Right kidney (tissue), 9 donors: ENCODE data around the gene CCDC182.

Experiments used
- DNase-seq: peaks from one replicate; pipeline ENCODE4 v3.0.0-alpha.2; 2016
- long read RNA-seq, 8 donors: transcript quantifications; one replicate each; lab custom pipeline, GENCODE V29; 2026

Gene CCDC182
- long read RNA-seq, donor 1 = 0 reads
- long read RNA-seq, donor 2 = 0 reads
- long read RNA-seq, donor 3 = 0 reads
- long read RNA-seq, donor 4 = 0 reads
- long read RNA-seq, donor 5 = 0 reads
- long read RNA-seq, donor 6 = 0 reads
- long read RNA-seq, donor 7 = 0 reads
- long read RNA-seq, donor 8 = 0 reads

DNA sequence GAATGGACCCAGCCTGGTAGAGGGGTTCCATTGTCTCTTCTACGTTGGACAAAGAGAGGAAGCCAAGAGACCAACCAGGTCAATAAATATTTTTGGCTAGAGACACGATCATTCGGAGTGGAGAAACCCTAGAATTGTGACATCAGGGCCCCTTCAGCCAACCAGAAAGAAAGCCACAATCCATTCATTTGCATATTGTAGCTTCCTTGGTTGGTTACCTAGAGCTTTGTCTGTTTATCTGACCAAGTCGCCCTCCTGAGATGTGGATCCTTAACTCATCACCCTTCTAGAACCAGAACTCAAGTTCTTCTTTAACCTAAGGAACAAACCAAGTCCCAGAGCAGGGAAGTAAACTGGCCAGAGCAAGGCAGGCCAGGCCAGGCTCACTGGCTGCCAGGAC lies at the start of gene CCDC182:
TSS of gene CCDC182 (minus strand) at position 58 of the 400 bp plus-strand sequence. CDS start at position 31, 27 bp downstream.
- no peak for DNase-seq

DNA sequence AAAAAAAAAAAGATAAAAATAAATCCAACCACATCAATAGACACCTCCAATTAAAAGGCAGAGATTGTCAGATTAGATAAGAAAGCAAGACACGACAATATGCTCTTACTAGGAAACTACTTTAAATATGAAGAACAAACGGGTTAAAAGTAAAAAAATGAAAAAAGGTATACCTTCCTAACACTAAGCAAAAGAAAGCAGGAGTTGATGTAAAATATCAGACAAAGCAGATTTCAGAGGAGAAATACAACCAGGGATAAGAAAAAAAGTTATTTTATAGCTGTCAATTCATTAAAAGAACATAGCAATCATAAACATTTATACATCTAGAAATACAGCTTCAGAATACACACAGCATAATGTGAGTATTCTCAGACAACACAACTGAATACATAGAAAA lies 49.7 kb upstream of the CCDC182 start:
- DNase-seq = no peak

DNA sequence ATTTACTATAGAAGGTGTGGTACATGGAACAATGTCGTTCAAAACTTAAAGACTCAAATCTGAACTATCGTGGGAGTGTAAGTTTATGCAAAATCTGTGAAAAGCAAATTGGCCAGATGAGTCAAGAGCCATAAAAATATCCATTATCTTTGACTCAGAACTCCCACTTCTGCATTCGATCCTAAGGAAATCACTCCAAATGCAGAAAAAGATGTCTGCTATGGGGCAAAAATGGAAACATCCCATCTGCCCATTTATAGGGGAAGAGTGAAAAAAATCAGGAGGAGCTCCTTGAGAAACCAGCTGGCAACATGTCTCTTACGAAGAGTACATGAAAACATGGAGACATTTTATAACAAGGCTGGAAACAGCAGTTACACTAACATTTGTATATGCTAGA lies 43.6 kb upstream of the CCDC182 start:
- no peak for DNase-seq

DNA sequence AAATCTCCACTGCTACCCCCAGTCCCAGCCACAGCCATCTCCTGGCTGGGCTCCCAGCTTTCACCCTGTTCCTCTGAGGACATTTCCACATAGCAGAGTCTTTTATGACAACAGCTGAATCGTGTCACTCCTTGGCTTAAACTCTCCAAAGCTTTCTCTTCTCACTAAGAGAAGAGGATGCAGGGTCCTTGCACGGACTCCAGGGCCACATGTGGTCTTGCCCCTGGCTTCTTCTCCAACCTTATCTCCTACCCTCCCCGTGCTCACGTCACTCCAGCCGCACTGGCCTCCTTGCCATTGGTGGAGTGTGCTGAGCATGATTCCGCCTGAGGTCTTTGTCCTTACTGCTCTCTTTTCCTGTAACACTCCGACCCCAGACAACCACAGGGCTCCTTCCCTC lies 39.9 kb upstream of the CCDC182 start:
- DNase-seq = peak; percentile 51

DNA sequence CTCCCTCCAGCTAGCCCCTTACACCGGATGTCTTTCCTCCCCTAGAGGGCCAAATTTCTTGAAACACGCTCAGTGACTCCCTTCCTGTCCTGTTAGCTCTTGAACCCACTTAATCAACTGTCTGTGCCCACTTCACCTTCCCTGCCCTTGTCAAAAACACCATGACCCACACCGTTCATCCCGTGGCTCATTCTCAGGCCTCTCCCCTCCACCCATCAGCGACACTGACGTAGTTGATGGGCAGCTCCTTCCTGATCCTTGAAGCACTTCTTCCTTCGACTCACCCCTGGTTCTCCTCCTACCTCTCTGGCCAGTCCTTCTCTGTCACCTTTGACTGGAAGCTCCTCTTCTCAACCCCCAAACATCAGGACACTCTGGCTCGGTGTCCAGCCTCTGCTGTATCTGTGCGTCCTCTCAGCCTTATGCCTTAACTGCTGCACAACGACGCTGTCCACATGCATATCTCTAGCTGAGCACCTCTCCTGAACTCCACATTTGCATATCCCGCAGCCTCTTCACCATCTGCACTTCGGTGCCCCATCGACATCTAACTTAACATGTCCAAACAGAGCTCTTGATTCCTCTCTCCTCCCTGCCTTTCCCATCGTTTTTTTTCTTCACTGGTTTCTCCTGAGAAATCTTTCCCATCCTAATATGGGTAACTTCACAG lies 39.3 kb upstream of the CCDC182 start:
- no peak for DNase-seq

DNA sequence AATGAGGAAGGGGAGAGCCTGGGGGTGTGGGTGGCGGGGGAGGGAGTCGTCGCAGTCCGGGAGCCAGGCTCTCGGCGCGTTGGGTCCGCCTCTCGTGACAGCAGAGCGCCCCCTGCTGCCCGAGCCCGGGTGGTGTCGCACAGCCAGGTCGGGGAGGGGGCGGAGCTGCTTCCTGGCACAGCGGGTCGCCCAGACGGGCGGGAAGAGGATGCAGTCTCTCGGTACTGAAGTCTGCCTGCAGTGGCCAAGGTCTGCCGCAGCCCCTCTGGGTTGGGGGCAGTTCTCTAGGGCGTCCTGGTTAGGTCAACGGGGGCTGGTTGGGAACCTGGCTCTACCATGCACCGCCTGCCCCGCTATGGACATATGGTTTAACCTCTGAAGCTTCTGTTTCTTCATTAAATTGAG lies 38.2 kb upstream of the CCDC182 start:
- DNase-seq = peak; percentile 78

DNA sequence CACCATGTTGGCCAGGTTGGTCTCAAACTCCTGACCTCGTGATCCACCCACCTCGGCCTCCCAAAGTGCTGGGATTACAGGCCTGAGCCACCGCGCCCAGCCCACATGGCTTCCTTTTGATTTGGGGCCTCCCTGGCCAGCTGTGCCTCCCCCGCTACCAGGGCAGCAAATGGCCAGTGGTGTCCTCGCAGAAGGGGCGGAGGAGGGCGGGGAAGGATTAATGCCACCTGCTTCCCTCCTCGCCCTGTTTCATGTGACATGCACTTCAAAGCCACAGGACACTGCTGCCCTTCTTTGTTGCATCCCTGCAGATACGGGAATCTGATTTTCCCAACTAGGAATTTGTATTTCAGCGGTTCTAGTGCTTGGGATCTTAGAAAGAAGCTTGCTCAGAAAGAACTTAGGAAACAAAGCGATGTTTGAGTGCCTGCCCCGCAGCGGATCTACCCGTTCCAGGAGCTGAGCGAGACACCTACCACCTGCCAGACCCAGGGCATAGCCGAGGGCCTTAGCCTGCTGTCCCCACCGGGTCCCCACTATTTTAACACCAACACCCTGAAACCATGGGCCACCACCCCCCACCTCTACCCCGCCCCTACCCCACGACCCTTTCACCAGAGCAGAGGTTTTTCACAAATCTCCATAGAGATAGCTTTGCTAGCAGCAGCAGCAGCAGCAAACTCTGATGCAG lies 37.7 kb upstream of the CCDC182 start:
- DNase-seq = peak; percentile 45

DNA sequence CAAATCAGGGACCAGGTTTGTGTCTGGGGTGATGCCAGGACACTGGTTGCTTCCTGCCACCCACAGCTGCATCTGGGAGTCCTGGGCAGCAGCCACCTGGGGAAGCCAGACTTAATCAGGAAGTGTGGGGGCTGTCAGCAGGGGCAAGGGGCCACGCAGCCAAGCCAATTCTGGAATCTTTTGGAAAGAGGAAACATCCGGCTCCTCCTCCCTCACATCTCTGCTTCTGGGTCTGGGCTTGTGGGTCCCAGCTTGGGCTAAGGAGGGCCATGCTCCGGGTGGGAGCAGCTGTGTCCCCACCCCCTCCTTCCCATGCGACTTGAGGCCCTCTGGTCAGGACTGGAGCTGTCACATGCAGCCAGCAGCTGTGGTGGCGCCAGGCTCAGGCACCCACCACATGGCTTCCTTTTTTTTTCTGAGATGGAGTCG lies 37.0 kb upstream of the CCDC182 start:
- DNase-seq = peak; percentile 21

DNA sequence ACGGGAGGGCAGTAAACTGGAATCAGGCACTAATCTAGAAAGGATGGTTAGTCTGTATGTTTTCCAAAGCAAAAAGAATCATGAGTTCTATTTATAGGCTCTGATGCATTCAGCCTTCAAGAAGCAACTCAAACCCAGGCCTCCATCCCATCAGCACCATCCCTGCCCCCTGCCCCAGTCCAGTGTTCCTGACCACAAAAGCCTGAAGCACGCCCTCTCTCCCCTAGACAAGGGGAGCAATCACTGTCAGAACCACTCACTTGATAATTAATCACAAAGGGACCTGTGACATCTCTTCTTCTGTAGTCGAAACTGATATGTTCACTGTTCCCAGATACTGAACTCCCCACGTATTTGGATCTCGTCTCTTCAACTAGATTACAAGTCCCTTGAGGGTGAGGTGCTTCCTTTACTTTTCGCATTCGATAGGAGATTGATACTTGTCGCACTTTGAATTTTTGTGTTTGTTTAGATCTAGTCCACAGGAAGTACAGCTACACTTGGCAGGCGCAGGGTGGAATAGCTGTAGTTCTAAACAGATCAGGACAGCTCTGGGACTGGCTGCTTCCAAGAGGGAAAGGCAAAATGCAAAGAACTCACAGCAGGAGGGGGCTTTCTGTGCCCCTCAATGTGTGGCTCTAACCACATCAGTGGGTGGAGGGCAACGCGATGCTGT lies 36.4 kb upstream of the CCDC182 start:
- no peak for DNase-seq

DNA sequence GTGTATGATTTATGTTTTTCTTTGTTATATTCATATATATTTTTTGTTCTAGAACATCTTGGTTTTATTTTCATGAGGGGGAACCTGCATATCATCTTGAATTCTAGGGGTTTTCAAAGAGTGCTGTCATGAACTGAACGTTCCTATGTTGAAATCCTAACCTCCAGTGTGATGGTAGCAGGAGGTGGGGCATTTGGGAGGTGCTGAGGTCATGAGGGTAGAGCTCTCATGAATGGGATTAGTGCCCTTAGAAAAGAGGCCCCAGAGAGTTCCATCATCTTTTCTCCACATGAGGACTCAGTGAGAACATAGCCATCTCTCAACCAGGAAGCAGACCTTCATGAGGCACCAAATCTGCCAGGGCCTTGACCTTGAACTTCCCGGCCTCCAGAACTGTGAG lies 34.6 kb upstream of the CCDC182 start:
- no peak for DNase-seq

DNA sequence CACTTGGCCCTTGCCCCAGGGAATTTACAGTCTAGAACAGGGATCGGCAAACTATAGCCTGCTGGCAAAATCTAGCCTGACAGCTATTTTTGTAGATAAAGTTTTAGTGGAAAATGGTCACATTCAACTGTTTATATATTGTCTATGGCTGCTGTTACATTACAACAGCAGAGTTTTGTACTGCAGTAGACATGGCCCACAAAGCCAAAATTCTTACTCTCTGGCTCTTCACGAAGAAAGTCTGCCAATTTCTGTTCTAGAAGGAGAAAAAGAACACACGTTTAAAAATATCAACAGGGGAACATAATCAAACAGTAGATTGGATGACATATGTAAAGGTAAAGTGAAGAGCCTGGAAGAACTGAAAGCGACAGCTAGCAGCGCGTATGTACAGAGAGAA lies 33.2 kb upstream of the CCDC182 start:
- no peak for DNase-seq

DNA sequence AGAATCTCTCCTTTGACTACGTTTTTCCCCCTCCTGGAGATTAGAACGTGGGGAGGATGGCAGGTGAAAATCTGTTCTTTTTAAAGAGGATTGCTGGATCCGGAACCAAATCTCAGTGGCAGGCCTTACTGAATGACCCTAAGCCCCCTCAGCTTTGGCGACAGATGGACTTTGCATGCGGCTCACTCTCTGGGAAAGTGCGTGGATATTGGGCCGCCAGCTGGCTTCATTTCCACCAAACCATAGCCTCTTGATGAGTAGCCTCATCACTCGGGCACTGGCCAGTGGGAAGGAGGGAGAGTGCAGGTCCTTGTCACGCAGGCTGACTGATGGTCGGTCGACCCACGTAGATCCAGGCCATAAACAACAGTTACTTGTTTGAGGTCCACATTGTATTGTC lies 31.3 kb upstream of the CCDC182 start:
- DNase-seq = no peak

DNA sequence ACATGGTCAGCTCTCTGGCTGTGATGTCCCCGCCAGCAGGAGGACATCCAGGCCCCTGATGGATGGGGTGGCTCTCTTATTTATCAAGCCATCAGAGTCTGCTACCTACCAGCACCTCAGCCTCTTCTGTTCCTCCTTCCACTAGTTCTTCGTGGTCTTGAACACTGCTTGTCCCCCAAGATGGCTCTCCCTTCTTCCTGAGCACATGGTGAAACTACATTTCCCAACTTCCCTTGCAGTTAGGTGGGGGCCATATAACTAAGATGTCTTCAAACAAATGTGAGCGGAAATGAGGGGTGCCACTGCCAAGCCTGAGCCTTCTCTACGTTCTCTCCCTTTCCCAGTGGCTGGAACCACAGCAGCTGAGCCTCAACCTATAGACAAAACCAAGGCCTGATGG lies 29.8 kb upstream of the CCDC182 start:
- no peak for DNase-seq

DNA sequence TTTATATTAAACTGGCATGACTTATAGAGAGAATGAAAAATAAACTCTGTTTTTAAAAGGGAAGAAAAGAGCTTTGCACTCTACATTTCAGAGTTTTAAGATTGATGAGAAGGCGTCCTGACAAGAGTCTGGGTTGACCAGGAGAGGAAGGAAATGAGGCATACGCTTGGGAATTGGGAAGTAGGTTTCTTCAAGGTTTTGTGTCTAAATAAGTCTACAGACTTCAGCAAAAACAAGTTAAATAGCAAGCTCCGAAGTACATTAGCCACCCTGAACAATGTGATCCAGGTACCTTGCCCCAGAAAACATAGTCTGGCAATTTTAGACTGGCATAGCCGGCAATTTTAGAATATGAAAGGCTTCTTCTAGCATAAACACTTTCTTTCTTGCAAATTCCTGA lies 28.5 kb upstream of the CCDC182 start:
- no peak for DNase-seq

DNA sequence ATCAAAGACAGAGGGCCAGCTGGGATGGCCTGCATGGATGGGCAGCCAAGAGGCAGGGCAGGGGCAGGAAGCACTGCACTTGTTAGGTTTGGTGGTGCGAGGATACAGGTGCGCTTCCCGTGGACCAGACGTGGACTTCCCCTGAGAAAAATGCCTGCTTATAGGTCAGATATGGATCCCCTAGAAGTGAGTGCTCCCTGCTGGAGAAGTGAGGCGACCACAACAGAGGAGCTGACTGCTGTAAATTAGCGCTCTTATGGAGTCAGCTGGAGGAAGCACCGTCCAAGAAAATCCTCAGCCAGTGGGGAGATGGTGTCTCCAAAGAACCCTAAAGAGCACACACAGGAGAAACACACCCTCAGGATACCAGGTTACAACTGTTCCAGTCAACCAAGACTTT lies 27.7 kb upstream of the CCDC182 start:
- DNase-seq = no peak

DNA sequence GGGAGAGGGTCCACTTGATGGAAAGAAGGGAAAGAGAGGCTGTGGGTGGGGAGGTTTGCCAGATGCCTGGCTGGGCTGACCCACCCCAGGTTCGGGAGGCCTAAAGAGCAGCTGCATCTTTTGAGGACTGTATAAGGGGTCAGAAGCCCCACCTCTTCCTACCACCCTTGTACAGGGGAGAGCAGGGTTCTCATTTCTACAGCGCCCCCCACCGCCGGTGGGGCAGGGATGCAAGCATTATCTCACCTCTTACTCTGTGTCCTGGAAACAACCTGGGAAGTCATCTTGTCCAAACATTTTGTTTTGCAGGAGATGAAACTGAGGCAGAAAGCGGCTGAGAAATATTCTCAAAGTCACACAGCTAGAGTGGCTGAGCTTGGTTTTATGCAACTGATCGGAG lies 22.5 kb upstream of the CCDC182 start:
- DNase-seq = no peak

DNA sequence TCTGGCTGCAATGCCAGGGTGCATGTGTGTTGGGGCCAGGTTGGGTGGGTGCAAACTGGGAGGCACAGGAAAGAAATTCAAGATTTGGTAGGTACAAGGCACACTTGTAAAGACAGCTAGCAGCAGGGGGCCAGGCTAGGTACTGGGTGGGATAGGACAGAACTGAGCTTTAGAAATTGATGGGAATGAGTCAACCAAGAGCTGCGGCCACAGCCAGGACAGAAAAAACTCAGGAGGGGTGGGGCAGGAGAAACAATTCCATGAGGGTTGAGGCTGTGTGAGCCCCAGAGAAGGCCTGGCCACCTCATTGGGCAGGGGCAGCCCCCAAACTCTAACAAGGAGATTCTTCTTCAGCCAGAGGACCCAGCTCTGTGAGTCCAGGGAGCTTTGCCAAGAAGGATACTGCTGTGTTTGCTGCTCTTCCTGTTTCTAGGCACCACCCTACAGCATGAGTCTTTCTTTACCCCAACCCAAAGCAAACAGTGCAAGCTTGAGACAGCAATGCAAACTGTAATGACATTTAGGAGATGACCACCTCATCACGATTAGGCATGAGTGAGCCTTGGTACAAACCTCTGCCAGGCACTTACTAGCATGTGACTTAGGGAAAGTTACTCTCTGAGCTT lies 21.3 kb upstream of the CCDC182 start:
- no peak for DNase-seq

DNA sequence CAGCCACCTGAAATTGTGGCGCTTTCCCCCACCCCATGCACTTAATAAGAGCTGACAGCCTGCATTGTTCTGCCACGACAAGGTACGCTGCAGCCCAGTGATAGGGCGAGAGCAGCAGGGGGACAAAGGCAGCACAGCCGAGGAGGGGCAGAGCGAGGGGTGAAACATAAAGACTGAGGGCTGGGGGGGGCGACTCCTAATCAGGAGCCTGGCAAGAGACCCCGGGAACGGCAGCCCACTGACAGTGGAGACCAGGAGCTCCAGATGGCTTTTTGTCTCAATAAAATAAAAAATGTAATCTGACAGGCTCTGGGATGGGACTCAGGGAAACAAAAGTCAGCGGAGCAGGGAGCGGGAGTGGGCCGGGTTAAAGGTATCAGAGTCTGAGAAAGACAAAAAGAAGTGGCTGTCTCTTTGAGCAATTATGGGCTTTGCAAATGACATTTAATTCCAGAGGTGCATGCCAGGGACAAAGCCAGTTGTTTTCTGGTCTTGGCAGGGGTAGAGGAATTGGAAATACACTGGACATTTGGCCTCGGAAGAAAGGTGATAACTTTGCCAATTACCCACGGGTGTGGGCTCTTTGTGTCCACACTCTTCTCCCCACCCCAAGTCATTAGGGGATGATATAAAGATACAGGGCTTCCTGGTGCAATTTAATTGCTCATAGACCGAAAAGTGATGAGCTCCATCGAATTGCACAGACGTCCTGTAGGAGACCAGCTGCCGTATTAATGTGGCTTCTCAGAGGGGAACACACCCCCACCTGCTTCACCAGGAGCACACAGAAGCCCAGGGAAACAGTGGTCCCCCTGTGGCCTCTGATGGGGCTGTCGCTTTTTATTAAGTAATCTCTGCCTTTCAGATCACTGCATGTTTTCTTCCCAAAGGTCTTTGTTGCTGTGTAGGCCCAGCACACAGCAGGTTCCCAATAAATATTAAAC lies 17.6 kb upstream of the CCDC182 start:
- no peak for DNase-seq

DNA sequence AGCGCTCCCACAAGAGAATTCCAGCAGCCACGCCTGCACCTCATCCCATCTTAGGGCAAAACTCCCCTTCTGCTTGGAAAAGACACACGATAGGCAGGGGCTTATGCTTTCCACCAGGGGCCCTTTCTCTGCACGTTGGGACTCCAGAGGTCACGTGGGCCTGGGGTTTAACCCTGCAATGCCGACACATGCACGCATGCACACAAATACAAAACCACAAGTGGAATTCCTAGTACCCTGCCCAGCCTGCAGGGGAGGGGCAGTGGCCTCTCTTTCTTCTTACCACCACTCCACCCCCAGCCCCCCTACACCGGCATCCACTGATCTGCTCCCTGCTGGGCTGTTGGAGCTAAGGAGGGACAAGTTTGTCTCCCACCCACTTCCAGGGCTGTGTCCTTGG lies 16.8 kb upstream of the CCDC182 start:
- no peak for DNase-seq

DNA sequence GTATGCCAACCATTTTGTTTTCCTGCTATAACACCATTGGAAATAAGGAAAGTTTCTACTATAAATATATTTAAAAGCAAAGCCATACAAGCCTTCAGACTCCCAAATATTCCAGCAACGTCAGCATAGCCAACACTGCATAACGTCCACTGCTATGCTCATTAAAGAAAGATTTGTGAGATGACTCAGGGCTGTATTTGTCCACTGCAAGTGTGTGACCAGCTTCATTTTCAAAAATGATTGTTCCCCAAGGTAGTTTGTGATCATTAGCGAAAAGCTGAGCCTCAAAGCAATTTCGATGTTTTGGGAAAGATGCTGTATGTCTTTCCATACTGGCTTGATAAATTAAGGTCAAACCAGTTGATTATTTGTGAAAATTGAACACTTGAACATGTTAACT lies 14.9 kb upstream of the CCDC182 start:
- no peak for DNase-seq

DNA sequence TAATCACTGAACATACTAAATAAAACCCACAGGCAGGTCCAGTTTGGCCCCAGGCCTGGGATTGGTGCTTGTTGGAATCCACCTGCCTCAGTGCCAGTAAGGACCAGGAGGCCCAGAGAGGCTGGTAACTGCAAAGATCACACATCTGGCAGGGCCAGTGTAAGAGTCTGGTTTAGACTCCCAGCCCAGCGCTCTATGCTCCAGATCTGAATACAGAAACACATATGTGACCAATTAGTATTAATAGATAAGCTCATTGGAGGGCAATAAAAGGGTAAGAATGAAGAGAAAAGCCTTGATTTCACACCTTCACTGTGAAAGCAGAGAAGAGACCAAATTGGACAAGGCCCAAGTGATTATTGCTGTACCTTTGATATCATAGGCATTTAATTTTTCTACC lies 13.6 kb upstream of the CCDC182 start:
- no peak for DNase-seq

DNA sequence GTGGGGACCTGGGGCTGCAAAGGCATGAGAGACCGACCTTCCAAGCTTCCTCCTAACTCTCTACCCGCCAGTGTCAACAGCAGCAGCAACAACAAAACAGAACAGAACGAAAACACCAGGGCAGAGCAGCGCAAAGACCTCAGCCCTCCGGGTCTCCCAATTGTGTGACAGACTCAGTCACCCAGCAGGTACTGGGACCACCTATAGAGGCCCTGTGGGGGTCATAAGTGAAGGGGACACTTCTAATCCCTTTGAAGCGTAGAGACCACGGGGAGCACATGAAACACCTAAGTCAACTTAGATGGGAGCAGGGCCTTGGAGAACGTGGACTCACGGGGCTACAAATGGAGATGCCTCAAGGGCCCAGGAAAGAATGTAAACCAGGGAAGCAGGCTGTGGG lies 12.6 kb upstream of the CCDC182 start:
- no peak for DNase-seq
